OCI-LY1 (cell line): ENCODE results near the gene DAP.
A peak's percentile ranks its signal among the peaks of the same experiment; 100 is the strongest.
"Not testable (repeated sequence)": the region's sequence is repeated elsewhere in the genome, so short reads cannot be mapped to it uniquely, and the experiment has no call there.

Experiments used
- H2AFZ ChIP-seq: fragments of 200-600 bp; sonication (generic), shearing (Covaris generic); 2 replicates; pipeline ENCODE4 v1.6.0; 2014; ENCODE audit warnings: antibody characterized with exemption, mild to moderate bottlenecking, low read length
- H3F3A ChIP-seq: fragments of 200-600 bp; sonication (generic), shearing (Covaris generic); 2 replicates; pipeline ENCODE4 v1.6.0; 2014; ENCODE audit warnings: mild to moderate bottlenecking, antibody characterized with exemption, low read length, moderate library complexity; ENCODE audit not compliant: insufficient read depth
- H3K27ac ChIP-seq: fragments of 200-600 bp; sonication (generic); 2 replicates; pipeline ENCODE4 v1.5.1; 2014; ENCODE audit warnings: low read length, mixed run types, mild to moderate bottlenecking, low read depth; ENCODE audit not compliant: poor library complexity, severe bottlenecking
- H3K27me3 ChIP-seq: fragments of 200-600 bp; sonication (generic); 2 replicates; pipeline ENCODE4 v1.6.0; 2014; ENCODE audit warnings: antibody characterized with exemption, mild to moderate bottlenecking, low read length, moderate library complexity; ENCODE audit not compliant: insufficient read depth
- H3K36me3 ChIP-seq: fragments of 200-600 bp; sonication (generic); 2 replicates; pipeline ENCODE4 v1.6.1; 2014; ENCODE audit warnings: mild to moderate bottlenecking, antibody characterized with exemption, low read length, moderate library complexity, mixed read lengths; ENCODE audit not compliant: insufficient read depth
- H3K4me1 ChIP-seq: fragments of 200-600 bp; sonication (generic); 2 replicates; pipeline ENCODE4 v1.5.1; 2014; ENCODE audit warnings: mild to moderate bottlenecking, low read length, moderate library complexity; ENCODE audit not compliant: insufficient read depth, severe bottlenecking
- H3K4me2 ChIP-seq: fragments of 200-600 bp; sonication (generic), shearing (Covaris generic); 2 replicates; pipeline ENCODE4 v1.6.1; 2014; ENCODE audit warnings: low read length
- H3K4me3 ChIP-seq: fragments of 200-600 bp; sonication (generic); 2 replicates; pipeline ENCODE4 v1.5.1; 2014; ENCODE audit warnings: low read length, low read depth, mild to moderate bottlenecking, mixed read lengths; ENCODE audit not compliant: poor library complexity, severe bottlenecking
- H3K79me2 ChIP-seq: fragments of 200-600 bp; shearing (Covaris generic); 2 replicates; pipeline ENCODE4 v1.6.1; 2016; ENCODE audit warnings: mixed run types, low read length, mixed read lengths; ENCODE audit not compliant: insufficient read depth
- H3K9ac ChIP-seq: fragments of 200-600 bp; sonication (generic), shearing (Covaris generic); 2 replicates; pipeline ENCODE4 v1.6.1; 2014; ENCODE audit warnings: mild to moderate bottlenecking, low read length, mixed read lengths
- H3K9me2 ChIP-seq: fragments of 200-600 bp; sonication (generic), shearing (Covaris generic); 2 replicates; pipeline ENCODE4 v1.6.1; 2014; ENCODE audit warnings: low read depth, mild to moderate bottlenecking, low read length, mixed read lengths
- H3K9me3 ChIP-seq: fragments of 200-600 bp; shearing (Covaris generic); 2 replicates; pipeline ENCODE4 v1.6.1; 2014; ENCODE audit warnings: low read length, mixed read lengths
- H4K20me1 ChIP-seq: fragments of 200-600 bp; sonication (generic), shearing (Covaris generic); 2 replicates; pipeline ENCODE4 v1.6.0; 2016; ENCODE audit warnings: mild to moderate bottlenecking, low read length; ENCODE audit not compliant: insufficient read depth
- EZH2 ChIP-seq: fragments of 200-600 bp; sonication (generic), shearing (Covaris generic); IDR thresholded peaks from 2 replicates; pipeline ENCODE4 v1.8.0; 2017; ENCODE audit warnings: borderline replicate concordance, mixed run types, mild to moderate bottlenecking, antibody characterized with exemption, low read length, moderate library complexity, mixed read lengths
- TF ChIP-seq, protein P1 (sequence below): fragments of 200-600 bp; sonication (generic), shearing (Covaris generic); IDR thresholded peaks from 2 replicates; pipeline ENCODE4 v1.5.1; 2017; ENCODE audit warnings: mild to moderate bottlenecking, antibody characterized with exemption, low read length, moderate library complexity, mixed read lengths

The DAP gene

DNA sequence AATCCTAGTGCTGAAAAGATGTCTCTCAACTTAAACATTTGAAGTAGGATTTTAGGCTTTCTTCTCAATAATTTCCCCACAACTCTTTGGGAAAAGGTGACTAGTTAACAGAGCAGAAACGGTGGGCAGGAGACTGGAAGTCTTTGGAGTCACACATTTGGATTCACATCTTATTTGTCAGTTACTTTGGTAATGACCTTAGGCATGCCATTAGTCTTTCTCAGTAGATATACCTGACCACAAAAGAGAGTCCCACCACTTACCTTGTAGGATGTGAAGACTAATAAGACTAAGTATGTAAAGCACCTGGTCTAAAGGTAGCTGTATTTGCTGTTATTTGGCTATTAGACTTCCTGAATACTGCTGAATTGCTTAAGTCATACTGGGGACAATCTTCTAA lies 35.4 kb downstream of the DAP start:
- TF ChIP-seq, protein P1, sequence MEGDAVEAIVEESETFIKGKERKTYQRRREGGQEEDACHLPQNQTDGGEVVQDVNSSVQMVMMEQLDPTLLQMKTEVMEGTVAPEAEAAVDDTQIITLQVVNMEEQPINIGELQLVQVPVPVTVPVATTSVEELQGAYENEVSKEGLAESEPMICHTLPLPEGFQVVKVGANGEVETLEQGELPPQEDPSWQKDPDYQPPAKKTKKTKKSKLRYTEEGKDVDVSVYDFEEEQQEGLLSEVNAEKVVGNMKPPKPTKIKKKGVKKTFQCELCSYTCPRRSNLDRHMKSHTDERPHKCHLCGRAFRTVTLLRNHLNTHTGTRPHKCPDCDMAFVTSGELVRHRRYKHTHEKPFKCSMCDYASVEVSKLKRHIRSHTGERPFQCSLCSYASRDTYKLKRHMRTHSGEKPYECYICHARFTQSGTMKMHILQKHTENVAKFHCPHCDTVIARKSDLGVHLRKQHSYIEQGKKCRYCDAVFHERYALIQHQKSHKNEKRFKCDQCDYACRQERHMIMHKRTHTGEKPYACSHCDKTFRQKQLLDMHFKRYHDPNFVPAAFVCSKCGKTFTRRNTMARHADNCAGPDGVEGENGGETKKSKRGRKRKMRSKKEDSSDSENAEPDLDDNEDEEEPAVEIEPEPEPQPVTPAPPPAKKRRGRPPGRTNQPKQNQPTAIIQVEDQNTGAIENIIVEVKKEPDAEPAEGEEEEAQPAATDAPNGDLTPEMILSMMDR, result no peak
- no peak for TF ChIP-seq EZH2
- Histone ChIP-seq H3K4me1 (peaks cover 7% of the 10 kb centered on the region), H3K4me2 (no peak overlapping the region), H3K36me3 (peaks cover 30% of the 10 kb centered on the region), H2AFZ (no peak overlapping the region), H3K9me3 (no peaks in the 10 kb centered on the region), H3F3A (no peaks in the 10 kb centered on the region), H4K20me1 (no peaks in the 10 kb centered on the region), H3K27me3 (no peaks in the 10 kb centered on the region), H3K9ac (no peak overlapping the region), H3K4me3 (no peak overlapping the region), H3K9me2 (no peaks in the 10 kb centered on the region), H3K27ac (no peak overlapping the region), H3K79me2 (no peaks in the 10 kb centered on the region)

DNA sequence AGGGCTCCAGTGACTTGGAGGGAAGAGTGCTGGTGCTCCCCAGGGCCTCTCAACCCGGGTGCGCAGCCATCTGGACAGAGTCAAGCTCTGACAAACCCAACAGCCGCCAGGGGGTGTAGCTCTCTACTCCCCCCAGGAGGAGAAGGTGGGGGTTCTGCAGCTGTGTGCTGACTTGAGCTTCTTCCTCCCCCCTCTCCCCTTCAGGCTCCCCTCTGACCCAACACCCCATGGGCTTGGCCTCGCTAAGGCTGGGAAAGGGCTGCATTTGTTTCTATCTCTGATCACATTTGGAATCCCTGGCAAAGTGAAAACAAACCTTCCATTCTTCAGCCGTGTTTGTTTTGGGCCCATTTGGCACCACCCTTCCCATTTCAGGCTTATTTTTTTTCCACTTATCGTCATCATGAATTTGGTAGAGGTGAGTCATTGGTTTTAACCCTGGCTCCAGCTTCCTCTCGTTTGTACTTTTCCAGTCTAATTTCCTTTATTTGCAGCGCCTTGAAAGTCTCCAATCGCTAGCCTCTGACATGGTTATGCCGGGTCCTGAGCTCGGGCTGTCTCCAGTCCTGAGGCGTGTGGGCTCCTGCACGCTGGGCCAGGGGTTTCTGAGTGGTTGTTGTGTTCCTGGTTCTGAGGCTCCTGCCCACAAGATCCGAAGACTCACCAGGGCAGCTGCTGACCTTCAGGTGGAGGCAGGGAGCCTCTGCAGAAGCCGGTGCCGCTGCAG lies 36.1 kb downstream of the DAP start:
- H3K27ac ChIP-seq, result no peak overlapping the region
- peaks cover 7% of the 10 kb centered on the region for H3K4me1 ChIP-seq

DNA sequence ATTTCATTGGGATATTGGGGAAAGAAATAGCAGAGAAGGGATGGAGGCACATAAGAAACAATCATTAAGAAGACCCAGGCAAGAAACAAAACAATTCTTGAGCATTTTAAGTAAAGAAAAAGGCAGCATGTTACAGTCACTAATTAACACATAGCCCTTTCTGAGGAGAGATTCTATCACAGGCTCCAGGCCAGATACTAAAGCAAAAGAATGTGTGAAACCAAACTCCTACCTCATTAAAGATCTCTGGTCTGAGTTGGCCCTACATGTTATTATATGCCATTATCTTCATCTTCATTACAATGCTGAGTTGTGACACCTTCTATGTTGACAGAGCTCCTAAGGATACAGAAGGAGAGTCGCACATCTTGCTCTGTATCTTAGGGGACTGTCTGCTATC lies 37.5 kb downstream of the DAP start:
- Histone ChIP-seq H3K9ac (no peak overlapping the region), H3K79me2 (no peaks in the 10 kb centered on the region), H3F3A (no peaks in the 10 kb centered on the region), H4K20me1 (no peaks in the 10 kb centered on the region), H3K27ac (no peak overlapping the region), H3K4me2 (no peak overlapping the region), H3K4me3 (no peak overlapping the region), H3K9me2 (no peaks in the 10 kb centered on the region), H3K36me3 (peaks cover 39% of the 10 kb centered on the region), H3K27me3 (no peaks in the 10 kb centered on the region), H3K4me1 (peaks cover 7% of the 10 kb centered on the region), H2AFZ (no peak overlapping the region), H3K9me3 (no peaks in the 10 kb centered on the region)
- no peak for TF ChIP-seq EZH2
- TF ChIP-seq, protein P1, result no peak

More for the DNA sequence above, 36.1 kb downstream of the DAP start:
- Histone ChIP-seq H3K9me3 (no peaks in the 10 kb centered on the region), H3K4me3 (no peak overlapping the region), H3F3A (no peaks in the 10 kb centered on the region), H3K4me2 (no peak overlapping the region), H3K9me2 (no peaks in the 10 kb centered on the region), H3K36me3 (peaks cover 36% of the 10 kb centered on the region), H3K79me2 (no peaks in the 10 kb centered on the region), H4K20me1 (no peaks in the 10 kb centered on the region), H3K9ac (no peak overlapping the region), H2AFZ (no peak overlapping the region), H3K27me3 (no peaks in the 10 kb centered on the region)
- TF ChIP-seq EZH2, result no peak
- TF ChIP-seq, protein P1, result peak; percentile 58

DNA sequence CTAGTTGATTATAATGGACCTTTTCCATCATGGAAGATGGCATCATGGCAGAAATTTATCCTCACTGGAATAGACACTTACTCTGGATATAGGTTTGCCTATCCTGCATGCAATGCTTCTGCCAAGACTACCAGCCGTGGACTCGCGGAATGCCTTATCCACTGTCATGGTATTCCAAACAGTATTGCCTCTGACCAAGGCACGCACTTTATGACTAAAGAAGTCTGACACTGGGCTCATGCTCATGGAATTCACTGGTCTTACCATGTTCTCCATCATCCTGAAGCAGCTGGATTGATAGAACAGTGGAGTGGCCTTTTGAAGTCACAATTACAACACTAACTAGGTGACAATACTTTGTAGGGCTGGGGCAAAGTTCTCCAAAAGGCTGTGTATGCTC lies 40.3 kb downstream of the DAP start:
- H3K27ac ChIP-seq, H3K79me2 ChIP-seq, H3K9ac ChIP-seq, H3K4me1 ChIP-seq, H3K9me2 ChIP-seq, H3K9me3 ChIP-seq, H4K20me1 ChIP-seq, H3K4me2 ChIP-seq, H3K27me3 ChIP-seq, H3K4me3 ChIP-seq, H3F3A ChIP-seq, H2AFZ ChIP-seq: not testable (repeated sequence)
- H3K36me3 ChIP-seq, result peaks cover 46% of the 10 kb centered on the region
